SU-DHL-6 (cell line): ENCODE results near the gene APOL4.

ENCODE experiments used
- CTCF ChIP-seq: fragments of 200-600 bp; sonication (generic); IDR thresholded peaks from one replicate; pipeline ENCODE4 v1.5.1; 2017; ENCODE audit warnings: antibody characterized with exemption, mild to moderate bottlenecking, low read length, moderate library complexity; ENCODE audit not compliant: insufficient read depth, poor library complexity, severe bottlenecking
- EZH2phosphoT487 ChIP-seq: fragments of 200-600 bp; sonication (generic), shearing (Covaris generic); conservative IDR thresholded peaks from 2 replicates; pipeline ENCODE4 v1.6.1; 2018; ENCODE audit warnings: mild to moderate bottlenecking, antibody characterized with exemption, low read length, moderate library complexity, mixed read lengths

- TF ChIP-seq CTCF: no peak
- no peak for TF ChIP-seq EZH2phosphoT487
Observed at GRCh38 chr22:36166518-36167220, 34.9 kb downstream of the APOL4 start.
